DMS153 treated with DMSO at 0.1 percent for 48 hours (cell line): ENCODE data around the gene ITGB1.

Experiments used
- DNase-seq: peaks from one replicate; lab custom pipeline; 2025; ENCODE audit not compliant: unreplicated experiment; lab: John Stamatoyannopoulos, UW

The ITGB1 gene

DNA sequence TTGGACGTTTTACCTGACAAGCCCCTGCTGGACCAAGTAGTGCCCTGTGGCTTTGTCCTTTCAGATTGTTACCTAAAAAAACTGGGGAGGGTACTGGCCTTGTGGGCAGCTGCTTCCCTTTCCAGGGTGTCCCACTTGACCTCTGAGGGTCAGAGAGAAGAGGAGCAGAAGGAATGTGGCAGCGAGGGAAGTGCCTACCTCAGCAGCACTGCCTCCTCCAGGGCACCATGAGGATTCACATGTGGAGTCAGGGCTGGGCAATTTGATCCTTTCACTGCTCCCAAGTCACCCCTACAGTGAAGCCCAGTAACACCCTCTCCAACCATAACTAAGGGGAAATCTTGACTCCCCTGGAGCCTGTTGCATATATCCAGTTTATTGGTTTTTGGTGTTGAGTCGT, 64.6 kb downstream of the ITGB1 start:
- no peak for DNase-seq

DNA sequence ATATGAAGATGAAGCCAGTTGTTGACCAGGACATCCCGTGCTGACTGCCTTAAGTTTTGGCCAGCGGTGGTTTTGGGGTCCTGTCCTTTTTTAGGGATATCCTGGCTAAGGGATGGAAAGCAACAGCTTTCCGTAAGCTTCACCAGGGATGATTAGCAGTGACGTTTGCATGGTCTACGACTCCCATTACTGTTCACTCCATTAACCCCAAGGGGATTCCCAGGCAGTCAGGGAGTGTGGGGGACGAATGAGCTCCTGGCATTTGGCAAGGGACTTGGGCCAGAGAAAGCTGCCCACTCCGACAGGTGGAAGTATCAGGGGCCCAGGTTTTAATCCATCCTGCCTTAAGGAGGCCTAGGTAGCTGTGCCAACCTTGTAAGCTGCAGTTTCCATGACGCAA, 66.8 kb downstream of the ITGB1 start:
- no peak for DNase-seq

DNA sequence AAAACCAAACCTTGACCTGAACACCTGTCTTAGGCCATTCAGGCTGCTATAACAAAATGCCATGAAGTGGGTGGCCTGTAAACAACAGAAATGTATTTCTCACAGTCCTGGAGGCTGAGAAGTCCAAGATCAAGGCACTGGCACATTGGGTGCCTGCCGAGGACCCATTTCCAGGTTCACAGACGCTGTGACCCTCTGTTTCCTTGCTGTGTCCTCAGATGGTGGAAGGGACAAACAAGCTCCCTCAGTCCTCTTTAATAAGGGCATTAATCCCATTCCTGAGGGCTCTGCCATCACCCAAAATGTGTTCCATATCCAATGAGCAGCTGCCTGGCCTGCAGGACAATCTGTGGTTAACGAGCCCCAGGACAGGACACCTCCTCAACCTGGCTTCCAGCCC, 67.6 kb downstream of the ITGB1 start:
- DNase-seq, result no peak

DNA sequence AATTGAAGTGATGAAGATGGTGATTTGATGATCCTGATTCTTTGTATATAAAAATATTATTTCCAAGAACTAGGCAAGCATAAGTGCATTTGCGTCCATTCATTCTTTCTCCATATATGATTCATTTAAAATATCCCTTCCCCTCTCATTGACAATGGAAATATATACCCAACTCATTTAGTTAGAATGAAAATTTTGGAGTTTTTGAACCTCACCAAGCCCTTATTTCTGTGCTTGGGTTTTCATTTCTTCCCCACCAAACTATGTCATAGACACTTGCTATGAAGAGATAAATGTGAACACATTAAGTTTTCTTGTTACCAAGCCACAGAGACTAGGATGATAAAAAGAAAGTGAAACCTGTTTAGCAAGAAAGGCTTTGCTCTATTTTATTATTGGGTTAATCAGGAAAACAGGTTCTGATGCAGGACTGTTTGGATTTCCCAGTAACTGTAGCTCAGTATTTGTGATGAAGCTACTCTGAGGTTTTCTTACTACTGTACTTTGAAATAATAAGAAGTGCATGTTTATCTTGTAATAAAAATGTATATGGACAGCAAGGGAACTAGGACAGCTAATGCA, 68.3 kb downstream of the ITGB1 start:
- no peak for DNase-seq

DNA sequence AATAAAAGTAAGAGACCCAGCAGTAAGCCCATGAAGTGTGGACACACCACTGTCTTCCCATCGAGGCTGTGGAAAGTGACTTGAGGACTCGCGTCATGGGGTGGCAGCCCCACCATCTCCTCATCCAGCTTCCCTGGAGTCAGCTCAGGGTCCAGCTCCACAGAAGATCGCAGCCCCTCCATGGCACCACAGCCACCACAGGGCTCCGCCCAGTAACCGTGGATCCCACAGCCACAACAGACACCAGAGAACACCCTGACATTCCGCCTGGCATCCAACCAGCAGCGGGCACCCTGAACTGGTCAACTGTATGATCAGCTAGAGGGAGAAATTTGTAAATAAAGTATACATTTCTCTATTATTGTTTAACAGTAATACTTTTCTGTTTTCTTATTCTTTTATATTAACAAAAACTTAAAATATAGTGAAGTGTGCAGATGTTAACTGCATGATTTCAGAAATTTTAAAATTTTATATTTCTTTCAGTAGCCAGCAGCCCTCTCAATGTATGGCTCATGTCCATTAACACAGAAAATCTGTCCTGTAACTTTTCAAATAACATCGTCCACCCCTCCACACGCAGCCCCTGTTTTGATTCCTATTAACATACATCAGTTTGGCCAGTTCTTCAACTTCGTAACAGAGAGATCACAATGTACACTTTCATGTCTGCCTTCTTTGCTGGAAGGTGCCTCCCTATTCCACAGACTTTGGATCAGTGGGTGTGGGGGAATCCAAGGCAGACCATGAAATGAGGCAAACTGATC, 69.7 kb downstream of the ITGB1 start:
- DNase-seq, result no peak

DNA sequence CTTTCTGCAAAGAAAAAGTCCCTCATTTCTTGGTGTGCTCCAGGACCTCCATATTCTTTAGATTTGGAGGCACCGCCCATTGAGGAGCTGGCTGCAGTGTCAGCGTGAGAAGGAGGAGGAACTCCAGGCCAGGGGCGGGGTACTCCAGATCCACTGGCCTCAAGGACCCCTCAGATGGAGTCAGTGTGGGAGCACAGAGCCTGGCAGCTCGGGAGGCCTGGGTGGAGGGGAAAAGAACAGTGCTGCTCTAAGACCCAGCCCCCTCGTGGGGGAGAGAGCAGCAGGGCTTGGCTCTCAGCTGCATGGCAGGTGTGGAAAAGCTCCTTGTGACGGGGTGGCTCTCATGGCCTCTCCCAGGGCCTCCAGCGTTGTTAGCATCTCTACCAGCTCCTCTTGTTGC, 70.5 kb downstream of the ITGB1 start:
- no peak for DNase-seq

DNA sequence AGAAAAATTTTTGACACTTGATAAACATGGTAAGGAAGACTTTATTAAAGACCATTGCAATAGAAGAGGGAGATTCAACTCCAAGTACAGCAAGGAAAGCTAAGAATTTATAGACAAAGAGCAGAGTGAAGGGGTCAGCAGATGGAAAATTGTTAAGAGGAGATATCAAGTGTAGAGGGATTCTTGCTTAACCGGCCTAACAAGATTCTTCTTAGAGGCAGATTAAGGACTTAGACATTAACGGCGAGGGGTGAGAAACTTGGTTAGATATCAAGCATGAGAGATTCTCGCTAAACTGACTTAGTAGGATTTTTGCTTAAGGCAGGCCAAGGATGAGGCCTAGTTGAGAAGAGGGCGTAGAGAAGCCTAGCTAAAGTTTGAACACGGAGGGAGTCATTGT, 76.0 kb downstream of the ITGB1 start:
- DNase-seq, result no peak

DNA sequence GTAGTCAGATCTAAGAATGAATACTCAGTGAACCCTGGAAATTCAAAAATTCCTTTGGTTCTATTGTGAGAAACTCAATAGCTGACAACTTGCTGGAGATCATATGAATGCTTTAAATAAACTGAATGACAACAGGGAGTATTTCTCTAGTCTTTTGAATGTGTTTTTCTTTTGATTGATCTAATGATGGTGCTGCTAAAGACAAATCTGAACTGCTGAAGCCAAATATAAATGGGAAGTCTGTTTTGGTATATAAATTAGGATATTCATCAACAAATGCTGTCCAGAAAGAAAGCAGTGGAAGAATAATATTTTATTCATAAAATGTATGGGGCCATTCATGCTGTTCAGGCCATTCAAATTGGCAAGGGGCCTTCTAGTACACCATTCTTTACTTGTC, 79.4 kb downstream of the ITGB1 start:
- DNase-seq, result no peak

DNA sequence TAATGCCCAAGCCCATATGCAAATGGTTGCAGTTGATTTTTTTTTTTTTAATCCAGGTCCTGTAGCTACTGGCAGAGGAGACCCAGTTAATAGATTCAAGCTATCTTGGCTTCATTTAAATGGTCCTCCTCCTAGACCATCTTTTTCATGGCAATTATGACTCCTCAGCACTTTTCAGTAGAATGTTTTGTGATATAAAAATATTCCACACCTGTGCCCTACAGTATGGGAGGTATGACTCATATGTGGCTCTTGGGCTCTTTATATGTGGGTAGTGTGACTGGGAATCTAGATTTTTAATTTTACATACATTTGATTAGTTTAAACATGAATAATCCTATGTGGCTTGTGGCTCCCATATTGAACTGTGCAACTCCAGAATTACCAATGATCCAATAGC, 80.1 kb downstream of the ITGB1 start:
- DNase-seq, result no peak

DNA sequence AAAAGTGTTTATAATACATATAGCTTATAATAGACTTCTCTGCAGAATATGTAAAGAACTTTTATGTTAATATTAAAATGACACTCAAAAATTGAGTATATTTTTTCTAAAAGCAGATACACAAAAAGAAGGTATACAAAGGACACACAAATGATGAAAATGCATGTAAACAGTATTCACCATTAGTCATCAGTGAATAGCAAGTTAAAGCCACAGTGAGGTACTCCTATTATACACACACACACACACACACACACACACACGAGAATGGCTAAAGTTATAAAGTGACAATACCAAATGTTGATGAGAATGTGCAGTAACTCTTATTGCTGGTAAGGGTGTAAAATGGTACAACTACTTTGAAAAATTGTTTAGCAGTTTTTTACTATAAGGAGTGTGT, 92.9 kb downstream of the ITGB1 start:
- no peak for DNase-seq

DNA sequence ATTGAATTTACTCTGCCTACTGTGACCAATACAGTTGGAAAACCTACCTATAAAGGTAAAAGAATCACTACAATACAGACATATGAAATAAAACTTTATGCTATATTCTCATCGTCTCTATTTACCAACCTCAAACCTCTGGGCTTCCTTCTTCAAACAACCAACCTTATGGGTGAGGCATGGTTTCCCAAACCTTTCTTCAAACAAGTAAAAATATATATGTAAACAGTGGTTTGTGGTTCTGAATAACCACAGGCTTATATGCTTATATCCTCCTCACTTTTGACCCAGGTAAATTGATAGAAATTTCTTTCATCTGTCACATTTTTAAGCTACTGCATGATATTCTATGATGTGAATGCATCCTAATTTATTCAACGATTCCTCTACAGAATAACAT, 103.6 kb downstream of the ITGB1 start:
- no peak for DNase-seq

DNA sequence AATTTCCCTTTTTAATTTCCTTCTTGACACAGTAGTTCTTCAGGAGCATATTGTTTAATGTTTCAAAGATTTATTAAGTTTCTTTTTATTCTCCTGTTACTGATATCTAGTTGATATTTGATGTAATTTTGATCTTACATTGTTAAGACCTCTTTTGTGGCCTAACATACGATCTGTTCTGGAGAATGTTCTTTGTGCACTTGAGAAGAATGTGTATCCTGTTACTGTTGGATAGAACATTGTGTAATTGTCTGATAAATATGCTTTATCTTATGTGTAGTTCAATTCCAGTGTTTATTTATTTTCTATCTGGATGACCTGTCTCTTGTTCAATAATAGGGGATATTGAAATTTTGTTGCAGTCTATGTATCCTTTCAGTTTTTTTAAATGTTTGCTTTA, 106.7 kb downstream of the ITGB1 start:
- no peak for DNase-seq
